T-helper 1 cell (primary cell): ENCODE results near the gene DOCK1.

Experiments
- DNase-seq, 5 donors: peaks; one replicate each; pipeline ENCODE4 v3.0.0-alpha.2; 2012 to 2020

The DOCK1 gene

GRCh38 chr10:127414024-127414423, 508.8 kb downstream of the DOCK1 start:
- DNase-seq = no peak

GRCh38 chr10:127415116-127415515, 509.9 kb downstream of the DOCK1 start:
- no peak for DNase-seq

- no peak for DNase-seq
Observed at GRCh38 chr10:127415901-127416581, 510.8 kb downstream of the DOCK1 start.

- no peak for DNase-seq
Observed at GRCh38 chr10:127417031-127417430, 511.8 kb downstream of the DOCK1 start.

- no peak for DNase-seq
Observed at GRCh38 chr10:127417686-127418401, 512.6 kb downstream of the DOCK1 start.

- no peak for DNase-seq
Observed at GRCh38 chr10:127418536-127419168, 513.4 kb downstream of the DOCK1 start.

- no peak for DNase-seq
Observed at GRCh38 chr10:127420138-127420684, 515.0 kb downstream of the DOCK1 start.

- DNase-seq = no peak
Observed at GRCh38 chr10:127423218-127423915, 518.1 kb downstream of the DOCK1 start.

GRCh38 chr10:127424594-127425264, 519.5 kb downstream of the DOCK1 start:
- no peak for DNase-seq

GRCh38 chr10:127426746-127427145, 521.5 kb downstream of the DOCK1 start:
- DNase-seq = no peak

GRCh38 chr10:127427926-127428325, 522.7 kb downstream of the DOCK1 start:
- no peak for DNase-seq

GRCh38 chr10:127428385-127428980, 523.3 kb downstream of the DOCK1 start:
- no peak for DNase-seq

GRCh38 chr10:127429601-127430312, 524.5 kb downstream of the DOCK1 start:
- DNase-seq = no peak

GRCh38 chr10:127431525-127431924, 526.3 kb downstream of the DOCK1 start:
- DNase-seq = no peak

GRCh38 chr10:127434006-127434405, 528.8 kb downstream of the DOCK1 start:
- no peak for DNase-seq

GRCh38 chr10:127435246-127435645, 530.0 kb downstream of the DOCK1 start:
- DNase-seq = no peak

- DNase-seq = no peak
Observed at GRCh38 chr10:127440371-127440770, 535.1 kb downstream of the DOCK1 start.

GRCh38 chr10:127441350-127442219, 536.4 kb downstream of the DOCK1 start:
- DNase-seq = no peak

- DNase-seq = no peak
Observed at GRCh38 chr10:127442220-127442525, 536.9 kb downstream of the DOCK1 start.

GRCh38 chr10:127444155-127444554, 538.9 kb downstream of the DOCK1 start:
- no peak for DNase-seq
